H1 (cell line): Measurements from ENCODE around the gene CARF. TPM values are rescaled to one million over a fixed set of nuclear protein-coding genes. Genes with fewer than 3 reads are reported as not detected.

Experiments used
- CTCF ChIA-PET: fragments of 300-600 bp; sonication (Branson Sonifier 250); formaldehyde crosslinking; loops from one replicate; lab custom pipeline; 2021; ENCODE audit not compliant: partially characterized antibody; lab: Charles Lee
- POLR2A ChIA-PET: fragments of 300-600 bp; sonication (Branson Sonifier 250); formaldehyde crosslinking; loops from one replicate; lab custom pipeline; 2021; ENCODE audit warnings: inconsistent platforms; ENCODE audit not compliant: partially characterized antibody; lab: Charles Lee
- DNase-seq, 2 experiments: peaks; one replicate each; pipeline versions ENCODE4 v3.0.0 to v3.0.0-alpha.2; 2010 to 2022; ENCODE audit warnings: low spot score in 2 of 2, low read depth in 1 of 2, mixed read lengths in 1 of 2
- FAIRE-seq: peaks from 2 replicates; lab custom pipeline; 2011; peaks lifted over from hg19 to GRCh38; lab: Jason Lieb, UNC
- H2AFZ ChIP-seq: 2 replicates; pipeline ENCODE4 v1.8.1; 2012; ENCODE audit warnings: low read length, inconsistent platforms
- H2AK5ac ChIP-seq: 2 replicates; pipeline ENCODE4 v1.6.1; 2013; ENCODE audit warnings: low read depth, low read length
- H2BK120ac ChIP-seq: replicated peaks from 2 replicates; pipeline ENCODE3; 2013; ENCODE audit warnings: low read depth, low read length, inconsistent platforms
- H2BK12ac ChIP-seq: 2 replicates; pipeline ENCODE4 v1.6.1; 2013; ENCODE audit warnings: low read depth, low read length
- H2BK15ac ChIP-seq: 2 replicates; pipeline ENCODE4 v1.6.1; 2013; ENCODE audit warnings: low read length
- H2BK20ac ChIP-seq: 2 replicates; pipeline ENCODE4 v1.6.1; 2013; ENCODE audit warnings: low read length
- H2BK5ac ChIP-seq: 2 replicates; pipeline ENCODE4 v1.6.1; 2013; ENCODE audit warnings: low read depth, low read length
- H3K14ac ChIP-seq: 2 replicates; pipeline ENCODE4 v1.6.1; 2013; ENCODE audit warnings: inconsistent platforms; ENCODE audit not compliant: insufficient read length
- H3K18ac ChIP-seq: 2 replicates; pipeline ENCODE4 v1.6.1; 2013; ENCODE audit warnings: low read length; ENCODE audit errors: extremely low read depth
- H3K23ac ChIP-seq: 2 replicates; pipeline ENCODE4 v1.6.1; 2013; ENCODE audit warnings: inconsistent platforms; ENCODE audit not compliant: insufficient read length
- H3K23me2 ChIP-seq: 2 replicates; pipeline ENCODE4 v1.6.1; 2013; ENCODE audit warnings: low read depth, low read length
- H3K27ac ChIP-seq: 2 replicates; pipeline ENCODE4 v1.6.1; 2011; ENCODE audit warnings: low read depth, low read length, inconsistent platforms
- H3K27me3 ChIP-seq, 4 experiments: replicated peaks in 1 of 4; 1 replicate in 1 of 4; 2 replicates in 3 of 4; pipeline versions ENCODE4 v1.6.1 to v1.8.1; 2011 to 2013; ENCODE audit warnings: low read length in 3 of 4, mild to moderate bottlenecking in 3 of 4, inconsistent platforms in 2 of 4, mixed read lengths in 2 of 4, moderate library complexity in 1 of 4; ENCODE audit not compliant: control insufficient read depth in 3 of 4, insufficient read depth in 3 of 4; ENCODE audit errors: extremely low read depth in 1 of 4
- H3K36me3 ChIP-seq, 4 experiments: 2 replicates each; pipeline versions ENCODE4 v1.6.1 to v1.8.1; 2011 to 2013; ENCODE audit warnings: mild to moderate bottlenecking in 4 of 4, low read length in 3 of 4, moderate library complexity in 2 of 4, control low read depth in 1 of 4, inconsistent platforms in 1 of 4; ENCODE audit not compliant: insufficient read depth in 4 of 4, control insufficient read depth in 2 of 4
- H3K4ac ChIP-seq: replicated peaks from 2 replicates; pipeline ENCODE3; 2013; ENCODE audit warnings: low read length, low read depth, mixed read lengths, inconsistent platforms; ENCODE audit not compliant: insufficient read length
- H3K4me1 ChIP-seq, 4 experiments: replicated peaks in 1 of 4; 1 replicate in 1 of 4; 2 replicates in 3 of 4; pipeline versions ENCODE4 v1.6.1 to v1.8.1; 2011 to 2013; ENCODE audit warnings: low read length in 3 of 4, inconsistent platforms in 2 of 4, mixed read lengths in 1 of 4; ENCODE audit not compliant: insufficient read depth in 4 of 4, control insufficient read depth in 3 of 4
- H3K4me2 ChIP-seq, 2 experiments: 2 replicates each; pipeline versions ENCODE4 v1.6.1 to v1.8.1; 2011 to 2013; ENCODE audit warnings: low read depth in 2 of 2, low read length in 2 of 2, control low read depth in 1 of 2, inconsistent platforms in 1 of 2, mild to moderate bottlenecking in 1 of 2; ENCODE audit not compliant: insufficient read depth in 1 of 2
- H3K4me3 ChIP-seq, 4 experiments: fragments of 200-600, 300-600 bp in 1 of 4; sonication (generic), shearing (Covaris generic), sonication (Bioruptor Twin) in 1 of 4; 2 replicates each; pipeline versions ENCODE4 v1.5.1 to v1.8.1; 2011 to 2016; ENCODE audit warnings: low read length in 4 of 4, low read depth in 3 of 4, control low read depth in 2 of 4, inconsistent platforms in 2 of 4, mild to moderate bottlenecking in 2 of 4, mixed read lengths in 1 of 4, moderate library complexity in 1 of 4; ENCODE audit not compliant: insufficient read depth in 2 of 4; ENCODE audit errors: extremely low read depth in 1 of 4
- H3K56ac ChIP-seq: replicated peaks from 2 replicates; pipeline ENCODE3; 2013; ENCODE audit warnings: low read depth, mild to moderate bottlenecking, mixed read lengths, low read length, inconsistent platforms; ENCODE audit not compliant: insufficient read length
- H3K79me1 ChIP-seq: 2 replicates; pipeline ENCODE4 v1.6.1; 2013; ENCODE audit warnings: low read depth, low read length, control low read depth
- H3K79me2 ChIP-seq, 2 experiments: 2 replicates each; pipeline versions ENCODE4 v1.6.1 to v1.8.1; 2012 to 2013; ENCODE audit warnings: low read length in 2 of 2, mild to moderate bottlenecking in 2 of 2, inconsistent platforms in 1 of 2; ENCODE audit not compliant: insufficient read depth in 2 of 2, control insufficient read depth in 1 of 2
- H3K9ac ChIP-seq, 4 experiments: replicated peaks in 1 of 4; 1 replicate in 1 of 4; 2 replicates in 3 of 4; pipeline versions ENCODE4 v1.6.1 to v1.8.1; 2011 to 2013; ENCODE audit warnings: low read depth in 3 of 4, low read length in 3 of 4, control low read depth in 2 of 4, mild to moderate bottlenecking in 2 of 4, moderate library complexity in 2 of 4, inconsistent platforms in 1 of 4; ENCODE audit errors: extremely low read depth in 1 of 4
- H3K9me3 ChIP-seq, 2 experiments: 2 replicates each; pipeline versions ENCODE4 v1.6.1 to v1.8.1; 2012 to 2013; ENCODE audit warnings: mild to moderate bottlenecking in 2 of 2, moderate library complexity in 2 of 2, control low read depth in 1 of 2, inconsistent platforms in 1 of 2, low read depth in 1 of 2, low read length in 1 of 2, mixed read lengths in 1 of 2; ENCODE audit not compliant: insufficient read depth in 2 of 2
- H4K20me1 ChIP-seq, 2 experiments: replicated peaks in 1 of 2; 2 replicates each; pipeline versions ENCODE3 to v1.8.1; 2011 to 2013; ENCODE audit warnings: inconsistent platforms in 2 of 2, low read length in 2 of 2, mild to moderate bottlenecking in 1 of 2; ENCODE audit not compliant: insufficient read depth in 2 of 2, control insufficient read depth in 1 of 2
- H4K5ac ChIP-seq: 2 replicates; pipeline ENCODE4 v1.6.1; 2013; ENCODE audit warnings: low read length, low read depth, mixed read lengths, inconsistent platforms; ENCODE audit not compliant: insufficient read length
- H4K8ac ChIP-seq: 2 replicates; pipeline ENCODE4 v1.8.0; 2013; ENCODE audit warnings: mild to moderate bottlenecking, moderate library complexity, low read length, inconsistent platforms; ENCODE audit not compliant: insufficient read depth; ENCODE audit errors: extremely low read depth
- H4K91ac ChIP-seq: replicated peaks from 2 replicates; pipeline ENCODE3; 2013; ENCODE audit warnings: low read length, mixed read lengths, inconsistent platforms; ENCODE audit not compliant: insufficient read length
- CEBPB ChIP-seq: IDR thresholded peaks from 2 replicates; pipeline ENCODE4 v1.6.1; 2012; ENCODE audit warnings: low read depth, low read length
- CHD2 ChIP-seq: IDR thresholded peaks from 2 replicates; pipeline ENCODE4 v1.6.1; 2012; ENCODE audit warnings: low read length, improper control_type of control experiment
- TAF7 ChIP-seq: optimal IDR thresholded peaks from 2 replicates; pipeline ENCODE3; 2011; ENCODE audit warnings: low read depth, mild to moderate bottlenecking, inconsistent platforms, low read length, moderate library complexity, borderline replicate concordance
- TEAD4 ChIP-seq: IDR thresholded peaks from 2 replicates; pipeline ENCODE4 v1.6.1; 2012; ENCODE audit warnings: low read depth, low read length, inconsistent platforms, mixed read lengths
- USF2 ChIP-seq: IDR thresholded peaks from 2 replicates; pipeline ENCODE4 v1.6.1; 2011; ENCODE audit warnings: low read length, improper control_type of control experiment
- WGBS, 2 experiments: shearing (Covaris generic) in 1 of 2; methylation state at CpG; one replicate each; pipeline versions ENCODE4 v1.1.6 to v1.1.7; 2013 to 2015; ENCODE audit warnings: low lambda C conversion rate in 2 of 2, mixed read lengths in 2 of 2, inconsistent platforms in 1 of 2, low coverage in 1 of 2, missing lambda C conversion rate in 1 of 2; ENCODE audit not compliant: insufficient replicate concordance in 2 of 2, insufficient coverage in 1 of 2, insufficient read length in 1 of 2; ENCODE audit errors: extremely low coverage in 1 of 2, missing lambda C conversion rate in 1 of 2; 5-methylcytosine and 5-hydroxymethylcytosine counted together
- polyA plus RNA-seq, 7 experiments: library from polyadenylated mRNA; depleted of rRNA in 3 of 7; stranded (reverse) in 5 of 7; unstranded in 2 of 7; fragments of >200 nt in 5 of 7; fragments of 200-250 nt in 2 of 7; gene quantifications; 1 replicate in 5 of 7; 2 replicates in 1 of 7; 4 replicates in 1 of 7; pipeline versions ENCODE4 v1.2.1 to v1.2.3, GENCODE V29; 2011 to 2013; ENCODE audit warnings: missing spikeins in 2 of 7, mixed read lengths in 2 of 7
- total RNA-seq: library from RNA; stranded (reverse); fragmentation: NEBNext Ultra II Directional; extraction: Animal tissue kit (Norgen Biotek cat#: 25700); gene quantifications from 2 replicates; pipeline ENCODE4 v1.2.1, GENCODE V29; 2021

Gene CARF
- total and polyA plus RNA-seq, 2 of the 8 experiments (the other 6 are each of a cell fraction or from before 2014, with no cell fraction given) = 2.0 to 2.6 TPM

- 98% methylated on average over 8 of the region's 8 CpGs; no CpG with 5 or more reads in 1 of the 2 experiments for WGBS, 2 experiments
- Histone ChIP-seq H3K23me2 (no peaks in the 10 kb centered on the region), H3K27me3 (no peaks in the 10 kb centered on the region), H4K20me1 (no peaks in the 10 kb centered on the region), H4K5ac (no peak overlapping the region), H4K91ac (no peak overlapping the region), H2AFZ (0 out of 2 replicates have a peak overlapping the region, but pooled peaks have one; percentile 73), H2BK20ac (no peak overlapping the region), H2BK15ac (no peak overlapping the region), H3K4me2 (no peak overlapping the region), H2AK5ac (no peak overlapping the region), H3K27ac (no peak overlapping the region), H3K79me2 (no peaks in the 10 kb centered on the region), H3K23ac (no peak overlapping the region)
- DNase-seq = no peak
- CTCF ChIA-PET = no interaction called here
- TF ChIP-seq CHD2 = no peak
- no peak for TF ChIP-seq TEAD4
- no peak for TF ChIP-seq CEBPB
- TF ChIP-seq USF2 = no peak
- TF ChIP-seq TAF7 = no peak
- TF ChIP-seq, all 59 proteins: peak for 0
- Histone ChIP-seq H3K4me1 (peaks cover 0 to 3% (median 0%) of the 10 kb centered on the region in 4 experiments; a peak in 1 of 7 replicates), H2BK120ac (no peak overlapping the region), H3K4me3 (no peak overlapping the region), H4K8ac (no peak overlapping the region), H3K14ac (no peak overlapping the region), H3K36me3 (no peaks in the 10 kb centered on the region), H3K56ac (no peak overlapping the region), H3K18ac (no peak overlapping the region), H3K9ac (no peak overlapping the region), H2BK12ac (no peak overlapping the region), H3K9me3 (no peaks in the 10 kb centered on the region), H3K79me1 (no peaks in the 10 kb centered on the region), H3K4ac (no peak overlapping the region), H2BK5ac (no peak overlapping the region)
- no peak for FAIRE-seq
- POLR2A ChIA-PET = no interaction called here
These were observed 91.6 kb downstream of the CARF start for GRCh38 chr2:203003716-203004115.
